Ramos (cell line): ENCODE measurements around the gene TMPRSS15.

Experiments used
- in situ Hi-C: fragments of 300-500 bp; cut with MboI; formaldehyde crosslinking; loops from one replicate; pipeline ENCODE4 v1.14.3; 2022; ENCODE audit warnings: low sequenced_read_pairs; ENCODE audit not compliant: unreplicated experiment

Gene TMPRSS15

GRCh38 chr21:18249672-18250071 is 153.9 kb downstream of the TMPRSS15 start:
- in situ Hi-C loops, result no loop called here

GRCh38 chr21:18248171-18248570 is 155.4 kb downstream of the TMPRSS15 start:
- in situ Hi-C loops, result no loop called here

- in situ Hi-C loops, result no loop called here
Measured at GRCh38 chr21:18245464-18245967, 158.1 kb downstream of the TMPRSS15 start.

GRCh38 chr21:18244671-18245463 is 158.7 kb downstream of the TMPRSS15 start, which contains the start of gene CHODL:
Gene CHODL, plus strand, starts transcription at chr21:18244833. Its CDS starts 391 bp downstream, at chr21:18245224.
- in situ Hi-C loops, result no loop called here

- in situ Hi-C loops, result no loop called here
Measured at GRCh38 chr21:18235545-18235944, 168.0 kb downstream of the TMPRSS15 start.

- in situ Hi-C loops, result no loop called here
Measured at GRCh38 chr21:18228060-18228739, 175.4 kb downstream of the TMPRSS15 start.

GRCh38 chr21:18222346-18222745 is 181.2 kb downstream of the TMPRSS15 start:
- in situ Hi-C loops, result no loop called here

- in situ Hi-C loops, result no loop called here
Measured at GRCh38 chr21:18220498-18220897, 183.1 kb downstream of the TMPRSS15 start.
